ENCODE results near the gene ELL2.

ELL2 gene

DNA sequence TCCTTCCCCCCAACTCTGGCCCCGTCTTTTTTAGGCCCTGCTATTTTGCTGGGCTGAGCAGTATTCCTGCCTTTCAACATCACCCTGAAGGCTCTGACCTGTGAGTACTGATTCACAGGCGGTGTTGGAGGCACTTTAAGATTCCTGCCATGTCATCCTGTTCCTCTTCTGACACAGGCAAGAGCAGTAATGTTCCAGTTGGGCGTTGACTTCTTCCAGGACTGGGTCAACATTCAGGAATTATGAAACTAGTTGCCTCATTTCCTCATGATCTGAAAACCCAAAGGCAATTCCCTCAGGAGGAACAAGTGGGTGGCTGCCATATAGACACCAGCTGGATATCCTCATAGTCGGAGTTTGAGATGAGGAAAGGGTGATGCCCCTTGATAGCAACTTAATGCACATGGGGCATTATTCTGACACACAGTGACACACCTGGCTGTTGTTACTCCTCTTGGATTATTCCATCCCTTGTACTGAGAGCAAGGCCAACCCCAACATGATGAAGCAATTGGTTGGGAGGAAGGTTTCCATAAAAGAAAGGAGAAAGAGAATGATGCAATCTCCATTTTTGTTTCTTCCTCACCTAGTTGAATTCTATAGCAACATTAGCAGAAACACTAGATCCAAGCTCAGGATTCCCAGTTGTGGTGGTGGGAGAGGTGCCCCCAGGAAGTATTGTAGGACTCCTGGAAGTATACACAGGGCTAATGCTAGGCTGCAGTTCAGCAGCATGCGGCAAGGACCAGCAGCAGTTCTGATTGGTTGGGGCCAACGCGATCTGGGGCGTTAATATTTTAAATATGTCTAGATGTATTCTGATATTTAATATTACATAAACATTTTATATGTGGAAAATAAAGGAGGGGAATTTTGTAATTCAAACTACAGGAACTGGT, 119.5 kb downstream of the ELL2 start:
- TF ChIP-seq RARB (CRISPR knock-in tag; IDR thresholded peaks at IDR 0.05) (no peak), GLIS3 (CRISPR knock-in tag; IDR thresholded peaks at IDR 0.05) (no peak), ZNF8 (CRISPR knock-in tag; IDR thresholded peaks at IDR 0.05) (no peak), SNAI2 (CRISPR knock-in tag; IDR thresholded peaks at IDR 0.05) (no peak), ESRRG (CRISPR knock-in tag; IDR thresholded peaks at IDR 0.05) (no peak), PPARA (CRISPR knock-in tag; IDR thresholded peaks at IDR 0.05; ENCODE audit: borderline replicate concordance) (no peak), TOX (CRISPR knock-in tag; IDR thresholded peaks at IDR 0.05; ENCODE audit: borderline replicate concordance) (no peak), ZNF565 (CRISPR knock-in tag; conservative IDR thresholded peaks at IDR 0.05; ENCODE audit: low read depth) (no peak), POU6F1 (CRISPR knock-in tag; IDR thresholded peaks at IDR 0.05; ENCODE audit: borderline replicate concordance, low read depth) (no peak), ZC3H10 (CRISPR knock-in tag; IDR thresholded peaks at IDR 0.05) (no peak), ARNTL (CRISPR knock-in tag; IDR thresholded peaks at IDR 0.05; ENCODE audit: borderline replicate concordance, low read depth) (no peak), CSDC2 (CRISPR knock-in tag; IDR thresholded peaks at IDR 0.05) (no peak), OSR1 (CRISPR knock-in tag; IDR thresholded peaks at IDR 0.05) (no peak), ZNF70 (CRISPR knock-in tag; IDR thresholded peaks at IDR 0.05) (no peak)
- TF ChIP-seq, protein P1, sequence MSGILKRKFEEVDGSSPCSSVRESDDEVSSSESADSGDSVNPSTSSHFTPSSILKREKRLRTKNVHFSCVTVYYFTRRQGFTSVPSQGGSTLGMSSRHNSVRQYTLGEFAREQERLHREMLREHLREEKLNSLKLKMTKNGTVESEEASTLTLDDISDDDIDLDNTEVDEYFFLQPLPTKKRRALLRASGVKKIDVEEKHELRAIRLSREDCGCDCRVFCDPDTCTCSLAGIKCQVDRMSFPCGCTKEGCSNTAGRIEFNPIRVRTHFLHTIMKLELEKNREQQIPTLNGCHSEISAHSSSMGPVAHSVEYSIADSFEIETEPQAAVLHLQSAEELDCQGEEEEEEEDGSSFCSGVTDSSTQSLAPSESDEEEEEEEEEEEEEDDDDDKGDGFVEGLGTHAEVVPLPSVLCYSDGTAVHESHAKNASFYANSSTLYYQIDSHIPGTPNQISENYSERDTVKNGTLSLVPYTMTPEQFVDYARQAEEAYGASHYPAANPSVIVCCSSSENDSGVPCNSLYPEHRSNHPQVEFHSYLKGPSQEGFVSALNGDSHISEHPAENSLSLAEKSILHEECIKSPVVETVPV (CRISPR knock-in tag; IDR thresholded peaks at IDR 0.05), result no peak
- TF ChIP-seq, protein P2, sequence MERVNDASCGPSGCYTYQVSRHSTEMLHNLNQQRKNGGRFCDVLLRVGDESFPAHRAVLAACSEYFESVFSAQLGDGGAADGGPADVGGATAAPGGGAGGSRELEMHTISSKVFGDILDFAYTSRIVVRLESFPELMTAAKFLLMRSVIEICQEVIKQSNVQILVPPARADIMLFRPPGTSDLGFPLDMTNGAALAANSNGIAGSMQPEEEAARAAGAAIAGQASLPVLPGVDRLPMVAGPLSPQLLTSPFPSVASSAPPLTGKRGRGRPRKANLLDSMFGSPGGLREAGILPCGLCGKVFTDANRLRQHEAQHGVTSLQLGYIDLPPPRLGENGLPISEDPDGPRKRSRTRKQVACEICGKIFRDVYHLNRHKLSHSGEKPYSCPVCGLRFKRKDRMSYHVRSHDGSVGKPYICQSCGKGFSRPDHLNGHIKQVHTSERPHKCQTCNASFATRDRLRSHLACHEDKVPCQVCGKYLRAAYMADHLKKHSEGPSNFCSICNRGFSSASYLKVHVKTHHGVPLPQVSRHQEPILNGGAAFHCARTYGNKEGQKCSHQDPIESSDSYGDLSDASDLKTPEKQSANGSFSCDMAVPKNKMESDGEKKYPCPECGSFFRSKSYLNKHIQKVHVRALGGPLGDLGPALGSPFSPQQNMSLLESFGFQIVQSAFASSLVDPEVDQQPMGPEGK (CRISPR knock-in tag; IDR thresholded peaks at IDR 0.05; ENCODE audit: borderline replicate concordance), result no peak
- TF ChIP-seq, protein P3, sequence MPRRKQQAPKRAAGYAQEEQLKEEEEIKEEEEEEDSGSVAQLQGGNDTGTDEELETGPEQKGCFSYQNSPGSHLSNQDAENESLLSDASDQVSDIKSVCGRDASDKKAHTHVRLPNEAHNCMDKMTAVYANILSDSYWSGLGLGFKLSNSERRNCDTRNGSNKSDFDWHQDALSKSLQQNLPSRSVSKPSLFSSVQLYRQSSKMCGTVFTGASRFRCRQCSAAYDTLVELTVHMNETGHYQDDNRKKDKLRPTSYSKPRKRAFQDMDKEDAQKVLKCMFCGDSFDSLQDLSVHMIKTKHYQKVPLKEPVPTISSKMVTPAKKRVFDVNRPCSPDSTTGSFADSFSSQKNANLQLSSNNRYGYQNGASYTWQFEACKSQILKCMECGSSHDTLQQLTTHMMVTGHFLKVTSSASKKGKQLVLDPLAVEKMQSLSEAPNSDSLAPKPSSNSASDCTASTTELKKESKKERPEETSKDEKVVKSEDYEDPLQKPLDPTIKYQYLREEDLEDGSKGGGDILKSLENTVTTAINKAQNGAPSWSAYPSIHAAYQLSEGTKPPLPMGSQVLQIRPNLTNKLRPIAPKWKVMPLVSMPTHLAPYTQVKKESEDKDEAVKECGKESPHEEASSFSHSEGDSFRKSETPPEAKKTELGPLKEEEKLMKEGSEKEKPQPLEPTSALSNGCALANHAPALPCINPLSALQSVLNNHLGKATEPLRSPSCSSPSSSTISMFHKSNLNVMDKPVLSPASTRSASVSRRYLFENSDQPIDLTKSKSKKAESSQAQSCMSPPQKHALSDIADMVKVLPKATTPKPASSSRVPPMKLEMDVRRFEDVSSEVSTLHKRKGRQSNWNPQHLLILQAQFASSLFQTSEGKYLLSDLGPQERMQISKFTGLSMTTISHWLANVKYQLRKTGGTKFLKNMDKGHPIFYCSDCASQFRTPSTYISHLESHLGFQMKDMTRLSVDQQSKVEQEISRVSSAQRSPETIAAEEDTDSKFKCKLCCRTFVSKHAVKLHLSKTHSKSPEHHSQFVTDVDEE (CRISPR knock-in tag; IDR thresholded peaks at IDR 0.05), result no peak
- TF ChIP-seq, protein P4, sequence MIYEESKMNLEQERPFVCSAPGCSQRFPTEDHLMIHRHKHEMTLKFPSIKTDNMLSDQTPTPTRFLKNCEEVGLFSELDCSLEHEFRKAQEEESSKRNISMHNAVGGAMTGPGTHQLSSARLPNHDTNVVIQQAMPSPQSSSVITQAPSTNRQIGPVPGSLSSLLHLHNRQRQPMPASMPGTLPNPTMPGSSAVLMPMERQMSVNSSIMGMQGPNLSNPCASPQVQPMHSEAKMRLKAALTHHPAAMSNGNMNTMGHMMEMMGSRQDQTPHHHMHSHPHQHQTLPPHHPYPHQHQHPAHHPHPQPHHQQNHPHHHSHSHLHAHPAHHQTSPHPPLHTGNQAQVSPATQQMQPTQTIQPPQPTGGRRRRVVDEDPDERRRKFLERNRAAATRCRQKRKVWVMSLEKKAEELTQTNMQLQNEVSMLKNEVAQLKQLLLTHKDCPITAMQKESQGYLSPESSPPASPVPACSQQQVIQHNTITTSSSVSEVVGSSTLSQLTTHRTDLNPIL (CRISPR knock-in tag; IDR thresholded peaks at IDR 0.05; ENCODE audit: low read depth), result no peak
- no peak for ATAC-seq

- ATAC-seq, result no peak
Measured at GRCh38 chr5:95840956-95841705, 120.5 kb downstream of the ELL2 start.

More at GRCh38 chr5:95840956-95841705, 120.5 kb downstream of the ELL2 start:
- TF ChIP-seq BACH2 (CRISPR knock-in tag; IDR thresholded peaks at IDR 0.05; ENCODE audit: borderline replicate concordance), result no peak
- TF ChIP-seq SNAI2 (CRISPR knock-in tag; IDR thresholded peaks at IDR 0.05), result no peak
- no peak for TF ChIP-seq GLIS3 (CRISPR knock-in tag; IDR thresholded peaks at IDR 0.05)
- TF ChIP-seq POU6F1 (CRISPR knock-in tag; IDR thresholded peaks at IDR 0.05; ENCODE audit: borderline replicate concordance, low read depth), result no peak
- TF ChIP-seq ESRRG (CRISPR knock-in tag; IDR thresholded peaks at IDR 0.05), result no peak
